Hematopoietic multipotent progenitor cell treated with erythropoietin and hydrocortisone succinate and interleukin-3 and kit ligand, for 8 days (in vitro differentiated cells): Measurements from ENCODE around the gene NRXN2.
"Not testable (repeated sequence)": the region's sequence is repeated elsewhere in the genome, so short reads cannot be mapped to it uniquely, and the experiment has no call there.

Experiments used
- DNase-seq: peaks from one replicate; pipeline ENCODE4 v3.0.0-alpha.2; 2015

NRXN2 gene

DNA sequence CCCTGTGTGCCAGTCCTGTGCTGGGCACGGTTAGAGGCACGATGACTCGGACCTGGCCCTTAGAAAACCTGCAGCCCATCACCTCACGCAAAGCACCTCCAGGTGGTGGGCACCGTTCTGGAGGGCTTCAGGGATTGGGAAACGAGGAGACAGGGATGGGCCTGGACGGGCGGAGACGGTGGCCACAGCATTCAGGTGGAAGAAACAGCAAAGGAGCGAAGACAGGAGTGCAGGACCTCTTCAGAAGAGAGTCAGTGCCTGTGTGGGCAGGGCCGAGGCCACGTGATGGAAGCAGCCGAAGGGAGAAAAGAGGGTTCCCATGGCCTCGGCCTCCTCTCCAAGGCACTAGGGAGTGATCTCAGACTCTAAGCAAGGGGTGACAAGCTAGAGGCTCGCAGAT lies 140.1 kb downstream of the NRXN2 start:
- no peak for DNase-seq

DNA sequence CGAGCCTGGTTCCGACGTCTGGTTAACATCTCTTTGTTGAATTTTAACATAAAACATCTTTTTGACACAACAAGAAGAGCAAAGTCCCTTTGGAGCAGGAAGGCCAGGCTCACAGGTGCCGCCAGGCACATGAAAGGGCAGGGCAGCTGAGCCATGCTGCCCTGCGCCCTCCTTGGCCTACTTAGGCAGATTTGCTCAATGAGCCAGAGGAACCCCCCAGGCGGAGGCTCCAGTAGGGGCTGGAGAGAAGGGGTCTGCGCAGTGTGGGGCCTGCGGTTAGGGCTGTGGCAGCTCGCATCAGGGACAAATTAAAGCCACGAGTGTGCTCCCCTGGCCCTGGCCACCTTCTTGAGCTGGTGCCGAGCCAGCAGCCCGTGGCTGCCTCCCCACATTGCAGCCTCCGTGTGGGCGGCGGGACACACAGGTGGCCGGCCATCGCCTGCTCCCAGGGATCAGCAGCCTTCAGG lies 141.9 kb downstream of the NRXN2 start:
- no peak for DNase-seq

DNA sequence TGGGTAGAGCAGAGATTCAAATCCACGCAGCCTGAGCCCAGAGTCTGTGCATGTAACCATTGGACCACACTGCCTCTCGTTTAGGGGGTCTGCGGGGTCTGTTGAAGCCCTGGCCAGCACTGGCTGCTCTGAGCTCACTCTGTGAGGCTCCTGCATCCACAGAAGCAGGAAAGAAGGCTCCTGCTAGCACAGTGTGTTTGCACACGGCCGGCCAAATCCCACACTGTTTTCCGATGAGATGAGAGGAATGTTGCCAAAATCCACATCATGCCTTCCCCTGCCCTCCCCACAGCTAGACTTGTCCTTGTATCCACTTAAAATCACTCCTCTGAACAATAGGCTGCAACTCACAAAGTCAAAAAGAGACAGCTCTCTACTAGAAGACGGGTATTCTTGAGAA lies 142.6 kb downstream of the NRXN2 start:
- DNase-seq = no peak

DNA sequence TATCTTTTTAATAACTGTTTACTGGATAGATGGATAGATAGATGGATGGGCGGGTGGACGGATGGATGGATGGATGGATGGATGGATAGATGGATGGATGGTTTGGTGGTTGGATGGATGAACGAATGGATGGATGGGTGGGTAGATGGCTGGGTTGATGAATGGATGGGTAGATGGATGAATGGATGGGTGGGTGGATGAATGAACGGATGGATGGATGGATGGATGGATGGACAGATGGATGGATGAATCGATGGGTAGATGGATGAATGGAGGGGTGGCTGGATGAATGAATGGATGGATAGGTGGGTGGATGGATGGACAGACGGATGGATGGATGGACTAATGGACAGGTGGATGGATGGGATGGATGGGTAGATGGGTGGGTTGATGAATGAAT lies 145.8 kb downstream of the NRXN2 start:
- no peak for DNase-seq

DNA sequence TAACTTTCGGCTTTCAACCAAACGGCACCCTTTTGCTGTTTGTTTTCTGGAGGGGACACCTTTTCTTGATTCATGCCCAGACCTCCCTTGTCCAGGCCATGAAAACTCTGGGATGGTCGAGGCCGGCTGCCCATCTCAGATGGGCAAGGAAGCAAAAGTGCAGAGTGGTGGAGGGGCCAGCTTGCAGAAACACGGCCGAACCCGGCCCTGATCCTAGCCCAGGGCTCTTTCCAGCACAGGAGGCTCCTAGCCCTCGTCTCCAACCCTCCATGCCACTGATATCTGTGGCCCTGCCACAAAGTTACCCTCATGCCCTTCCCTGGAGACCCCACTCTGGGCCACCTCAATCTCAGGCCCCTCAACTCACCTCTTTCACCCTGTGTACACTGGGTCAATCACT lies 150.9 kb downstream of the NRXN2 start:
- DNase-seq = no peak

DNA sequence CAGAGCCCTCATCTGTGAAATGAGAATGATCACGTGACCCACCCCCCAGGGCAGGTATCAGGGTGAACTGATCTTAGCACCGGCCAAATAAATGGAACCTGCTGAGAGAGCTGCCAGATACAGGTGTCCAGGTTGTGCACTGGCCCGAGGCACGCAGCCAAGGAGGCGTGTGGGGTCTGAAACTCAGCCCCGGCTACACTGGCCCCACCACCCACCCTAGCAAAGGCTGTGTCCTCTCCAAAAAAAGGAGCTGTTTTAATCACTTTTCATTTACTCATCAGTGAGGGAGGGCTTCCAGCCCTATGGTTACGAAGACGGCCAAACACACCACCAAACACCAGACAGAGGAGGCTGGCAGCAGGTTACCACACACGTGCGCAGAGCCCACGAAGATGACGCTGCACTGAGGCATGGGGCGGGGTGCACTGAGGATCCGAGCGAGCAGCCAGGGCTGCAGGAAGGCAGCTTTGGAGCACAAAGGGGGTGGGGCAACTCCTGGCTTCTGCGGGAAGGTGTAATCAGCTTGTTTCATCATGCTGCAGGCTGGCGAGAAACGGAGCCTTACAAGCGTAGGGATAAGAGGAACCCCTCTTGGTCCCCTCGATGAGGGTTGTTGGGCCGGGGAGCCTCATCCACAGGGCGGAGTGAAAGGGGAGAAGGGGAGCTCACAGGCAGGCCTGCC lies 151.4 kb downstream of the NRXN2 start:
- no peak for DNase-seq

DNA sequence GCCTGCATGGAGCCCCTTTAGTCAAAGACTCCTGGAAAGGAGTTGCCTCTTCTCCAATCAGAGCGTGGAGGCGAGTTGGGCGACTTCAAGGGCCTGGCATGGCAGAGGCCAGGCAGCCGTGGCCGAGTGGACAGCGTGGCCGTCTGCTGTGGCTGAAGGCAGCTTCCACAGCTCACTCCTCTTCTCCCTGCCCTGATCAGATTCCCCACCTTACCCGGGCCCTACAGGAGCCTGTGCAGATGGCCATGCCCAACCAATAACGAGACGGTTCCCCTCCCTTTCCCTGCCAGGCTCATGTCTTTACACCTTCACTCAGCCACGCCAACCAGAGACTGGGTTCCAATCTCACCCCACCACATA lies 152.0 kb downstream of the NRXN2 start:
- no peak for DNase-seq

DNA sequence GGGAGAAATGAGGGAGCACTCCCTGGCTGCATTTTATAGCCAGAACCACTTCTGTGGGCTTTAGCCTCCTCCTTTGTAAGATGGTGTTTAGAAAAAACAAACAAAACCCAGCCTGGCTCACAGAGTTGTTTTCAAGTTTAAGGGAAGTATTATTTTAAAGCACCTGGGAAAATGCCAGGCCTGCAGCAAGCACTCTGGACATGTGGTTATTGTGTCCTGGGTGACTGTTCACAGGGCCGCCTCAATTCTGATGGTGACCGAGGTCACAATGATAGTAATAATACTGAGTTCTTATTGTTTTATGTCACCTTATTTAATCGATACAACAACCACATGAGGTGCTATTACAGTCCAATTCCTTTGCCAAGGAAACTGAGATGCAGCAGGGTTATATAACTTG lies 152.7 kb downstream of the NRXN2 start:
- DNase-seq = no peak

DNA sequence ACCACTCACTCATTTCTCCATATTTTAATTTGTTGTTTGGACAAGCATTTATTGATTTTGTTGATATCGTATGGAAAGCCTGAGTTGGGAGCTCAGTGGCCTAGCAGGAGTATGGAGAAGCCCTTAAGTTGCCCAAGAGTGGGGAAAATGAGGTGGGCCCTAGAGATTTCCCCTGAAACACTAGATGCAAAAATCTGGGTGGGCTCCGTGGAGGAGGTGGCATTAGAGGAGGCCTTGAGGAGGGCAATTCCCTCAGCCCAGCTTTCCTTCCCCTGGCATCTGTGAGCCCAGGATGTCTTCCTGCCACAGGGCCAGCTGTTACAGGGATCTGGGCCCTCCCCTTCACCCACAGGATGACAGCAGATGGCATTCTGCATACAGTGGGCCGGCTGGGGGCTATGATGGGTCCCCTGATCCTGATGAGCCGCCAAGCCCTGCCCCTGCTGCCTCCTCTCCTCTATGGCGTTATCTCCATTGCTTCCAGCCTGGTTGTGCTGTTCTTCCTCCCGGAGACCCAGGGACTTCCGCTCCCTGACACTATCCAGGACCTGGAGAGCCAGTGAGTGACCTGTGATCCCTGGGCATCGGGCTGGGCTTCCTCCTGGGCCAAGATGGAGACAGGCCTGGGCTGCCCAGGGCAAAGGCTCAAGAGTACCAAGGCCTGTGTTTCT lies 153.6 kb downstream of the NRXN2 start:
- DNase-seq = no peak

DNA sequence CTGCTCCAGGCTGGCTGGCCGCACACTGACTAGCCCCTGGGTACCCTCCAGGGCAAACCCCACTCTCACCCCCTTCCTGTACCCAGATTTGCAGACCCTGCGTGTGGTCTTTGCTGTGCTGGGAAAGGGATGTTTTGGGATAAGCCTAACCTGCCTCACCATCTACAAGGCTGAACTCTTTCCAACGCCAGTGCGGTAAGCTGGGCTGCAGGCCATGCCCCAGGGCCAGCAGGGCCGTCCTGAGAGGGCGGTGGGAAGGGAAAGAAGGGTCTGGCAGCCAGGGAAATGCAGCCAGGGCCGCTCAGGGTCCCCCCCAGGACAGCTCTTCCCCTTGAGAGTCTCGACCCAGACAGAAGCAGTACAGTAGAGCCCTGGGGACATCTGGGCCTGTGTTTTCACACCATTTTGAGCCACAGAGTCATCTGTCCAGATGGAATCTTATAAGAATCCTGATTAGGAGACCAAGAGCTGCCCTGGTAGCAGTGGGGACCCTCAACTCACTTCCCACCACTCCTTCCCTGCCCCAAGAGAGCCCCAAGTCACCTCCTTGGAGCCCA lies 154.3 kb downstream of the NRXN2 start:
- DNase-seq = no peak

DNA sequence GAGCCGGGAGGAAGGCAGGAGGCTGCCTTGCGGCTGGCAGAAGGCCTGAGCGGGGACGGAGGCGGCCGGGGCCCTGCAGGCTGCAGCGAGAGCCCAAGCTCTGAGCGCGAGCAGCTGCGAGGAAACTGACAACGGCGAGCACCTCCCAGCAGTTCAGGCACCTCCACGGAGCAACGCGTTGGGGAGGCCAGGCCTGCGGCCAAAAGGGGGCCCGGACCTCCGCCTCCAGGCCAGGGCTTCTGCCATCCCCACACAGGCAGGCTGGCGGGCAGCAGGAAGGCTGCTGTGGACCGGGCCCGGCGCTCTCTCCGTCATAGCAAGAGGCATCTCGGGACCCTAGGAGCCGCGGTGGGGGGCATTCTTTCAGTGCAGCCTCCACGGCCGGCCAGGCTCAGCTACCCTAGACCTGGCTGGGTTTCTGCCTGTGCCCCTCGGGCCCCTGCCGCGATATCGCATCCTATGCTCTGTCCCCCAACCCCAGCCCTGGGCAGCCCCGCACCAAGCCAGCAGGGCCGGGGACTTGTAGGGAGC lies 154.9 kb downstream of the NRXN2 start:
- DNase-seq = no peak

DNA sequence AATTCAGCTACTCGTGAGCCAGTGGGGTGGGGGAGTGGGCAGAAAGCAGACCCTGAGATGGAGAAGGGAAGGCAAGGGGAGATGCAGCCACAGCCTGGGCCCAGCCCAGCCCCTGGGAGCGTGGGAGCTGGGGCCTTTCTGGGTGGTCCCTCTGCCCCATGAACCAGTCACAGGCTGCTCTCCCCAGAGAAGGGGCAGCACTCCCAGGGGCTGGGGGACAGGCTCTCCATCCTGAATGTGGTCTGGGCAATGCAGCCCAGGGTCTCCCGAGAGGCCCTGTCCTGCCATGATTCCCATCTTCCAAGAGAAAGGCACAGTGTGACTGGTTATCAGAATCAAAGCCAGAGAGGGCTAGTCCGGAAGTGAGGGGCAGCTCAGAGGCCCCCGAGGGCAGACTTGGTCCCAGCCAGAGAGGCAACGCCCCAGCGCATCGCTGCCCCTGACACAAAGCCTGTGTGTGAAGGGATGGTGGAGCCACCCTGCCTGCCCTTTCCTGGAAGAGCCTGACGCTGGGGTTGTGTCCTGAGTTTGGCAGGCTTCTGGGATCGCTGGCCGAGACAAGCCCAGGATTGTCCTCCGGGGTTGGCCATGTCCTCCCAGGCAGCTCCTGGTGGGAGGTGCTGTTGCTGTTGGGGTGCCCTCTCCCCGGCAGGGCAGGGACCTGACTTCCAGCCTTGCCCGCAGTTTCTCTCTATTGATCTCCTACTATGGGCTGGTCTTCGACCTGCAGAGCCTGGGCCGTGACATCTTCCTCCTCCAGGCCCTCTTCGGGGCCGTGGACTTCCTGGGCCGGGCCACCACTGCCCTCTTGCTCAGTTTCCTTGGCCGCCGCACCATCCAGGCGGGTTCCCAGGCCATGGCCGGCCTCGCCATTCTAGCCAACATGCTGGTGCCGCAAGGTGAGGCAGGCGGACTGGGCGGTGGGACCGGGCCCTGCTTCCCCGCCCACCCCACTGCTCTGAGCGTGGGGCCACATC lies 155.8 kb downstream of the NRXN2 start:
- DNase-seq = no peak

DNA sequence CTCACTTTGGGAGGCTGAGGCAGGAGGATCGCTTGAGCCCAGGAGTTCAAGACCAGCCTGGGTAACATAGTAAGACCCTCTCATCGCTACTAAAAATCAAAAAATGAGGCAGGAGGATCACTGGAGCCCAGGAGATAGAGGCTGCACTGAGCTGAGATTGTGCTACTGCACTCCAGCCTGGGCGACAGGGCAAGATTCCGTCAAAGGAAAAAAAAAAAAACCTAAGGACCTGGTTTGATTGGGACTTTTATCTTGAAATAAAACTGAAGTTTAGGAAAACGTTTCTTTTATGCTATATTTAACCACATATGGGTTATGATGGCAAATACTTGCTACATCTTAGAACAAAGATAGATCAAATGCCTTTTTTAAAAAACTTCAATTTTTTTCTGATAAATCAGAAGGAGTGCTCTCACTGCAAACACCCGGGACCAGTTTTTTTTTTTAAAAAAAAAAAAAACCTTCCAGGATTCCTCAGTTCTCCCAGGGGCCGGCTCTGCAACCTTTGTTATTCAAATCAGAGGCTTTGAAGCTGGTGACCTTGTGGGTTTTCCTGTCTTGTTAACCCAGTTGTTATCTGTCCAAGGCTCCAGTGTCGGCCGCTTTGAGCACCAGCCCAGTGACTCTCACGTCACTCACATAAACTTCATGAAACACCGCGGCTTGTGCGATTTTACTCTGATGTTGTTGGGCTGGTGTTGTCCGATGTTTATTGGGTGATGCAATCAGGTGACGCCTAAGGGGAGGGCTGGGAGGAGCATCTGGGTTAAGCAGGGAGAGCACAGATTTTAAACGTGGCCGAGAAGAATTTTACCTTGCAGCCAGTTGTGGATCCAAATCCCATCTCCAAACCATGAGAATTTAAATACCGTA lies 156.7 kb downstream of the NRXN2 start:
- peak; percentile 6 for DNase-seq

DNA sequence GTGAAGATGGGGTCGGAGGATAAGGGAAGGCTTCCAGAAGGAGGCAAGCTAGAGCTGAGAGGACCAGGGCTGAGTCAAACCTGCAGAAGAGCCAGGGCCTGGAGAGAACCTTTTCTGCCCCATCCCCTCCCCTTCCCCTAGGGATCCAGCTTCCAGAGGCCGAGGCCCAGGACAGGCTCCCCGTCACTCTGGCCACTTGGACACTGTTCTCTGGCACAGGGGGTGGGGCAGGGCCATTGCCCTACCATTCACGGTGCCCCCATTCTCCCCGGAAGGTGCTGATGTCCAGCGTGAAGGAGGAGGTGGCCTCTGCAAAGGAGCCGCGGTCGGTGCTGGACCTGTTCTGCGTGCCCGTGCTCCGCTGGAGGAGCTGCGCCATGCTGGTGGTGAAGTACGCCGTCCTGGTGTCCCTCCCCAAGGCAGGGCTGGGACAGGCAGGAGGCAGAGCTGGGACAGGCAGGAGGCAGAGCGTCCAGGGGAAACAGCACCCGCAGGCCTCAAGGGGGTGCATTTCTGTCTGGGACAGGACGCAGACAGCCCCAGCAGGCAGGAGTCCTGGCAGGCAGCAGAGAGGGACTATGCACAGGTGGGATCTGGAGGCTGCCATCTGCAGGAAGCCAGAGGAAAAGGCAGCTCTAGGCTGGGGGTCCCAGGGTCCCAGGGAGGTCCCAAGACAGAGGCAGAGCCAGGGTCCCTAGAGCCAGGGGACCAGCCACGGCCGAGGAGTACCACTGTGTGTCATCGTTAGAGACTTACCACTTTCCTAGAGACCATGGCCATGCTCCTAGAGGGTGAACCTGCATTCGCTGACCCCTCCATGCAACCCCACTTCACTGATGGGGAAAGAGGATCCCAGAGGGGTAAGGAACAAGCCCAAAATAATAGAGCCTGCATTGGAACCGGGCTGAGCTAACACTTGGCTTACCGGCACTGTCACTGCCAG lies 157.8 kb downstream of the NRXN2 start:
- no peak for DNase-seq

DNA sequence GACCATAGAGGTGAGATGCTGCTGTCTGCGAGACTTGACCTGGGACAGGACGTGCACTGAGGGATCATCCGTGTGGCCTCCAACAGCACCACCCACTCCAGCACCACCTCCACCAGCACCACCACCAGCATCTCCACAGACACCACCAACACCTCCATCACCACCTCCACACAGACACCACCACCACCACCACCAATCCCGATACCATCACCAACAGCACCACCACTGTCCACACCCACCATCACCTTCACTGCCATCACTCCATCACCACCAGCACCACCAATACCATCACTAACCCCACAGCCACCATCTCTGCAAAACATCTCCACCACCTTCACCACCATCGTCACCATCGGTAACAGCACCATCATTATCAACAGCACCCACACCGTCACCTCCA lies 158.6 kb downstream of the NRXN2 start:
- DNase-seq = no peak

DNA sequence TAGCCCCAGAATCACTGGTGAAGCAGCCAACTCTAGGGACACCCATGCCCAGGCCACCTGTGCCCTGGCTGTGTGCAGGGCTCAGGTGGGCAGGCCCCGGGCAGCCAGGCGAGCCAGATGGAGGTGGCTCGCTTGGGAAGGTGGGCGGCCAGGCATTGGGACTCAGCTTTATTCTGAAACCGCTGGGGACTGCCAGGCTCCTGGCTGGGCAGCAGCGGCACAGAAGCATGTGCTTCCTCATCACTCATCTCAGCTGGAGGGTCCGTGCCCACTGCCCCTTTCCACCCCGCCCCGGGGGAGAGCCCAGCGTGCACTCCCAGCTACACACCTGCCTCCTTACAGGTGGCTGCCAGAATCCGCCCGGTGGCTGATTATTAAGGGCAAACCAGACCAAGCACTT lies 159.0 kb downstream of the NRXN2 start:
- DNase-seq = no peak

DNA sequence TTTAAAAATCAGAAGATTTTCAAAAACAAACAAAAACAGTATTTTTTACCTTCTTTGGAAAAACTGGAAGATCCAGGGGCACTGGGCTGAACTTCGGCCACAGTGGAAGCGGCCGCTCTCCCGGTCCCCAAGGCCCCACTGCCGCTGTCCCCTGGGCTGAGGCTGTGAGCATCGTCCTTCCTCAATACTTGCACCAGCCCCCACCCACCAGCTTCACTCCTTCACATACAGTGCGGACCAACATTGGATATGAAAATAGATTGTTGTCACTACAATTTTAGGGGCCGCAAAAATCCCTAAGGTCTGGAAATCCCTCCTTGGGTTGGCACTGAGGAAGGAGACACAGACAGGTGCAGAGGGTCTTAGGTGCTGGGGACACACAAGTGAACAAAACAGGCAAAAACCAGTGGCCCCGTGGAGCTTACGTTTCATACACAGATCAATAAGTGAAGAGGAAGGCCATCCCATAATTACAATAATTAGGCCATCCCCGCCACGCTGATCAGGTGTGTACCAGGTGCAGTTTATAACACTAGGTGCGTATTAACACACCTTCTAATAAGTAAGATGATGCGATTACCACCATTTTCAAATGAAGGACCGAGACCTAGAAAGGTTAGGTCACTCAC lies 160.2 kb downstream of the NRXN2 start:
- DNase-seq = no peak

DNA sequence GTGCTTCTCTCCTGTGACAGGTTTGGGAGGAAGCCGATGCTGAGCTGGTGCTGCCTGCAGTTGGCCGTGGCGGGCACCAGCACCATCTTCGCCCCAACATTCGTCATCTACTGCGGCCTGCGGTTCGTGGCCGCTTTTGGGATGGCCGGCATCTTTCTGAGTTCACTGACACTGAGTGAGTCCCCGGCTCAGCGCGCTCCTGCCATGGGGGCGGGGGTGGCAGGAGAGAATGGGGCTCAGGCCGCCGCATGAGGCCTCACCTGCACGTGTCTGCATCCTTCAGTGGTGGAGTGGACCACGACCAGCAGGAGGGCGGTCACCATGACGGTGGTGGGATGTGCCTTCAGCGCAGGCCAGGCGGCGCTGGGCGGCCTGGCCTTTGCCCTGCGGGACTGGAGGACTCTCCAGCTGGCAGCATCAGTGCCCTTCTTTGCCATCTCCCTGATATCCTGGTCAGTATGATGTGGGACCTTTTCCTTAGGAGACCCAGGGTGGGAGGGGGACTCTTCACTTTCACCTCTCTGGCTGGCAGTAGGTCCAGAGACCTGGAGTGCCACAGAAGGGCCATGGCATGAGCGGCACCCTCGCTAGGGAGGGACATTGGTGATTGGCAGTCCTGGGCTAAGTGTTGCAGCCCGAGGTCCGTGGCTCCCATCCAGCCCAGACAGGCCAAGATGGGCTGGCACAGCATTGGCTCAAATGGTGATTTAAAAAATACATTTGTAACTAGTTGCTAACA lies 160.8 kb downstream of the NRXN2 start:
- DNase-seq = no peak

DNA sequence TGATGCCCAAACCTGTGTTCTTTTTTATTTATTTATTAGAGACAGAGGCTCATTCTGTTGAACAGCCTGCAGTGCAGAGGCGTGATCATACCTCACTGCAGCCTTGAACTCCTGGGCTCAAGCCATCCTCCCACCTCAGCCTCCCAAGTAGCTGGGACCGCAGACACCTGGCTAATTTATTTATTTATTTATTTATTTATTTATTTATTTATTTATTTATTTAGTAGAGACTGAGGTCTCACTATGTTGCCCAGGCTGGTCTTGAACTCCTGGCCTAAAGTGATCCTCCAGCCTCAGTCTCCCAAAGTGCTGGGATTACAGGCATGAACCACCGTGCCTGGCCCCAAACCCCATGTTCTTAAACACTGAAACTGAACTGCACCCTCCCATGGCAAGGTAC lies 161.6 kb downstream of the NRXN2 start:
- DNase-seq = not testable (repeated sequence)

DNA sequence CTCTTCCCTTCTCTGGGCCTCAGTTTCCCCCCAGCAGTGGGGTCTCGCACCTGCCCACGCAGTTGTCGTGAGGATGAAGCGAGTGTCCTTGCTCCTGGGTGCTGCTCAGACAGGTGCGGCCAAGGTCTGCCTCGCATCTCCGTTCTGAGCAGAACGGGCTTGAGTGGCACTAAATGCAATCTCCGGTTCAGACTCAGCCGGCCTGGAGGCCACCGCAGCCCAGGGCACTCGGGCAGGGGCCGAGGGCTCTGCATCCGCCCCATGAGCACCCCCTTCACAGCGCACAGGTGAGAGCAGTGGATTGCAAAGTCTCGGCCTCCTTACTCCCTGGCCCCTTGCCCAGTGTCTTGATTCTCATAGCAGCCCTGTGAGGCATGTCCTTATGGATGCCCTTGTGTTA lies 162.1 kb downstream of the NRXN2 start:
- DNase-seq = no peak
